AG09319 (cell line): ENCODE measurements around the gene HIF1AN.

Experiments
- DNase-seq: peaks from one replicate; pipeline ENCODE4 v3.0.0-alpha.2; 2010; ENCODE audit warnings: low read depth; ENCODE audit errors: extremely low read depth
- TF ChIP-seq, protein P1 (sequence below): IDR thresholded peaks from 2 replicates; pipeline ENCODE4 v1.5.1; 2011; ENCODE audit warnings: low read depth, mild to moderate bottlenecking, inconsistent platforms, low read length, moderate library complexity

The HIF1AN gene

DNA sequence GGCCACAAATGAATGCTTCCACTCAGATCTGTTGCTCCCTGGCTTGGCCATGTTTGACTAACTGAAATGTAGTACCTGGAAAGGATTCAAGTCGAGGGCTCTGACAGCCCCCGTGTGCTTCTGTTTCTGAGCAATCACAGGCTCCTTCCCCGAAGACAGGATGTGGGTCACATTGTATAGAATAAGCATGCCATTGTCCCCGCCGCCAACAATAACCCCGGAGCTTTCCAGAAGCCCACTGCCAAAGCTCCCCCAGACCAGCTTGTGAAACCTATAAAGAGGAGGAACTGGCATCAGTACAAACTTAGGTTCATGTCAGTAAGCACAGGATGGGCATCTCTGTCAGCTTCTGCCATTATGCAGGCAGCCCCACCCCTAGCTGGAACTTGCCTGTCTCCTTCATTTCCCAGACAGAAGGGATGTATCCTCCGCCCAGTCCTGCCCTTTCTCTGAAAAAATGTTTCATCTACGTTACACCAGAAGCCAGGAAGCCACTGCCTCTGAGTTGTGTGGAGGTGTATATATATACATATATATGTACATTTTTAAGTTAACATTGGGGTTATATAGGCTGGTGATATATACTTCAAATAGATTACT lies 26.4 kb upstream of the HIF1AN start:
- TF ChIP-seq, protein P1, sequence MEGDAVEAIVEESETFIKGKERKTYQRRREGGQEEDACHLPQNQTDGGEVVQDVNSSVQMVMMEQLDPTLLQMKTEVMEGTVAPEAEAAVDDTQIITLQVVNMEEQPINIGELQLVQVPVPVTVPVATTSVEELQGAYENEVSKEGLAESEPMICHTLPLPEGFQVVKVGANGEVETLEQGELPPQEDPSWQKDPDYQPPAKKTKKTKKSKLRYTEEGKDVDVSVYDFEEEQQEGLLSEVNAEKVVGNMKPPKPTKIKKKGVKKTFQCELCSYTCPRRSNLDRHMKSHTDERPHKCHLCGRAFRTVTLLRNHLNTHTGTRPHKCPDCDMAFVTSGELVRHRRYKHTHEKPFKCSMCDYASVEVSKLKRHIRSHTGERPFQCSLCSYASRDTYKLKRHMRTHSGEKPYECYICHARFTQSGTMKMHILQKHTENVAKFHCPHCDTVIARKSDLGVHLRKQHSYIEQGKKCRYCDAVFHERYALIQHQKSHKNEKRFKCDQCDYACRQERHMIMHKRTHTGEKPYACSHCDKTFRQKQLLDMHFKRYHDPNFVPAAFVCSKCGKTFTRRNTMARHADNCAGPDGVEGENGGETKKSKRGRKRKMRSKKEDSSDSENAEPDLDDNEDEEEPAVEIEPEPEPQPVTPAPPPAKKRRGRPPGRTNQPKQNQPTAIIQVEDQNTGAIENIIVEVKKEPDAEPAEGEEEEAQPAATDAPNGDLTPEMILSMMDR, result no peak
- DNase-seq, result no peak

DNA sequence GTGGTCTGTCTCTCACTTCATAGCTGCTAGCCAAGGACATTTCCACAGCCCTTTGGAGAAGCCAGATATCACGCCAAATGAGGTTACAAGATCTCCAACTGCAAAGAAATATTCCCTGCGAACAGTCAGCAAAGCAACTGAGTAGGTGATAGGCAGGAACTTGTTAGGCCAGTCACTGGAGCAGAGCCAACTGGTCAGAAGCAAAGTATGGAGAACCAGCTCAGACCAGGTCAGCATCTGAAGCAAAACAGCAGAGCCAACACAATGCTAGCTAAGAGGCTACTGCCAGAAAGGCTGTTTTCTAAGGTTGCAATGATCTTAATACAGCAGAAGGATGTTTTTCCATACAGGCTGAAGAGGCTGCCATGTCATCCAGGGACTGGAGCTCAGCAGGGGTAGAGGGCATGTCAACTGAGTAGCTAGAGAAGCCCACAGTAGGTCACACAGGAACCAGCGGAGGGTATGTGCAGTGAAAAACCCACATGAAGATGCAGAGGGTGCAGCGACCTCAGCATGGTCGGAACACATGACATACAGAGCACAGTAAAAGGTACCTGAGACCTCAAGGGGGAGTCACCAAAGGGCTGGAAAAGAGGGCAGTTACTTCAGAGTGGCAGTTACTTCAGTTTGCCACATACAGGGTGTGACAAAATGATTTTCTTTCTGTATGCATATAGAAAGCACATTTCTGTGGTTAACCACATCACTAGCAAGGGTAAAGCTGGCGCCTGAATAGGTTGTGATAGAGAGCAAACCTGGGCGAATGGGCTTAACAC lies 25.0 kb upstream of the HIF1AN start:
- TF ChIP-seq, protein P1, result no peak
- no peak for DNase-seq

- TF ChIP-seq, protein P1, result no peak
- no peak for DNase-seq
Measured at GRCh38 chr10:100515612-100516011, 20.1 kb upstream of the HIF1AN start.

DNA sequence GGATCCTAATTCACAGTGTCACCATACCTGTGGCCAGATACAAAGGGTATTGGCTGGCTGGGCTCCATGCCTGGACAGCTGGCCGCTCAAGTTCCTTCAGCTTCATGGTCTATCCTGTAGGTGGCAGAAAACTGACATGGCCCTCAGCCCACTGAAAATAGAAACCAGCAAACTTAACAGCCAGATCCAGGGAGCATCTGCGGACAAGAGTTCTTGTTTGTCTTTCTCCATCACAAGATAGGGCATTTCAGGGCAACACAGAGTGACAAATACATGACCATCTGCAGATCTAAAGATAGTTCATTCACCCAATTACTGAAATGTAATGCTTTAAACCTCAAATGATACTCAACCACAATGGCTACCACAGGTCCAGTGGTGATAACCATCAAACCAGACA lies 18.9 kb upstream of the HIF1AN start:
- TF ChIP-seq, protein P1, result no peak
- DNase-seq, result no peak

DNA sequence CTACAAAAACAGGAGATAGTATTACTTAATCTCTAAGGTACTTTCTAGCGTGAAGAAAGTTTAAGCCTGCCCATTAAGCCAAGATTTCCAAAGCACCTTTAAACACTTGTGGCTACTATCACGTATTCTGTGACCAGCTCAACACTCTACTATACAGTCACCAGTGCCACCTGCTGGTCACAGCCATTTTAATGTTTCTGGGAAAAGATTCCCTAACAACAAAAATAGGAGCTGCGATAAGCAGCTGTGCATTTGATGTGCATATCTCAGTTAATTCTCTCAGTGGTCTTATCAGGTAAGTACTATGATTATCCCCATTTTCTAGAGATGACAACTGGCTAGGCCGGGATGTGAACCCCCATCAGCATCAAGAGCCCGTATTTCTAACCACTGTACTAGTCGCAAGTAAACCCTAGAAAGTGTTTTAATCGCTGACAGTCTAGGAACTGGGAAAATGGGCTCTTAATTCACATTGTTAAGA lies 16.9 kb upstream of the HIF1AN start:
- TF ChIP-seq, protein P1, result peak; percentile 74
- peak; percentile 15 for DNase-seq

- no peak for DNase-seq
- TF ChIP-seq, protein P1, result no peak
Measured at GRCh38 chr10:100519311-100520051, 16.3 kb upstream of the HIF1AN start, which contains the start of gene SEC31B. TSS of gene SEC31B (minus strand) at chr10:100519861. CDS start at chr10:100516952, 2,909 bp downstream.

DNA sequence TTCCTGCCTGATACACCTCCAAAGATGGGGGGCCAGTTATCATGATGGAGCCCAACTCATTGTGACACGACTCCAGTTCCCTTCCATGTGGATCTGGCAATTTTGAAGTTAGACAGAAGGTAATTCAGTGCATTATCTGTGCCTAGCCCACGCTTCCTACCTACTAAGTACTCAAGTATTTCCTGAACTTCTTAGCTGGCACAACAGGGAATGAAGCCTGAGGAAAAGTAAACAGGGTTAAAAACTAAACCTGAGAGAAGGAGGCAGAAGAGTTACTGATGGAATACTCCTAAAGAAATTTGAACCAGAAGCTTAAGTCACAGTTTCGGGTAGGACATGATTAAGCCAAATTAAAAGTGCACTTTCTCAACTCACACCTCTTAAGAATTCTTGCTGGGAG lies 14.9 kb upstream of the HIF1AN start:
- TF ChIP-seq, protein P1, result no peak
- DNase-seq, result no peak
